Middle frontal gyrus (tissue), 1 donor: ENCODE data around the gene C5orf46.
"Not testable (repeated sequence)": the region's sequence is repeated elsewhere in the genome, so short reads cannot be mapped to it uniquely, and the experiment has no call there.

ENCODE experiments used
- DNase-seq: peaks from one replicate; pipeline ENCODE4 v3.0.0-alpha.2; 2015; ENCODE audit warnings: low spot score; ENCODE audit errors: extremely low spot score

Gene C5orf46

GRCh38 chr5:147895864-147896263 is 10.5 kb downstream of the C5orf46 start:
- DNase-seq, result no peak

GRCh38 chr5:147893820-147894219 is 12.5 kb downstream of the C5orf46 start:
- DNase-seq, result no peak

DNA sequence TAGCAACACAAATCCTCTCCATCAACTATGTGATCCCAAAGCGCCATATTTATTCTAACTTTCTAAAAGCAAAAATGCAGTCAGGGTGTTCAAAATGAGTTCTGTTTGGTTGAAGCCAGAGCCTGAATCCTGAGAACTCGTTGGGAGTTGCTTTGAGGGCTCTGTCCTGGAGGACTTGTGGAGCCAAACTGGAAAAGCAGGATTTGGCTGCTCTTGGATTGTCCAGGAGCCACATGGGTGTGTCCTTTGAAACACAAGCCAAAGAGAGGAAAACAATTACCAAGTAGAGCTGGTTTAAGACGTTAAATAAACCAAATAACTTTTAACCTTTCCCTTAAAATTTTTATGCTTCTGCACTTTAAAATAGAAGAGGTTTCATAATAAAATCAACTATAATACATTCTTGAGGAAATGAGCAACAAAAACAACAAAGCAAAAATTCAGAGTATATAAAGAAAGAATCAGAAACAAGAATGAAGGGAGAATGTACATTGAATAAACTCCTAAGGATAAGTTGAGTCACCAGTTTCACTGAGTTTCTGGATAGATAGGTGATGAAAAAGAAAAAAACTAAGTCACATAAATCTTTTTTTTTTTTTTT is 13.5 kb downstream of the C5orf46 start:
- no peak for DNase-seq

DNA sequence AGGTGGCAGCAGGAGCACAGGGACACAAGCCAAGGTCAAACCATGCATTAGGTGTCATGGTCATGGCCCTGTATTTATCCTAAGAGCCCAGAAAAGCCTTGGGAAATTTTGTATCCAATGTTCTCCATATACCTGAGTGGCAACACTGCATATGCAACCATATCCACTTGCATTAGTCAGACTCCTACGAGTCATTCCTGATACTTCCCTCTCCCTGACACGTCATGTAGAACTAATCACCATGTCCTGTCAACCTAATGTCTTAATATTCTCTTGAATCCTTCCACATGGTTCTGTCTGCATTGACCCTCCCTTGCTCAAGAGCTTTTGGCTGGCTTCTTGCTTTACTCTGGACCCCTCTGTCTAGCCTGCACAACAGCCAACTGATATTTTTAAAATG is 18.4 kb downstream of the C5orf46 start:
- DNase-seq, result no peak

DNA sequence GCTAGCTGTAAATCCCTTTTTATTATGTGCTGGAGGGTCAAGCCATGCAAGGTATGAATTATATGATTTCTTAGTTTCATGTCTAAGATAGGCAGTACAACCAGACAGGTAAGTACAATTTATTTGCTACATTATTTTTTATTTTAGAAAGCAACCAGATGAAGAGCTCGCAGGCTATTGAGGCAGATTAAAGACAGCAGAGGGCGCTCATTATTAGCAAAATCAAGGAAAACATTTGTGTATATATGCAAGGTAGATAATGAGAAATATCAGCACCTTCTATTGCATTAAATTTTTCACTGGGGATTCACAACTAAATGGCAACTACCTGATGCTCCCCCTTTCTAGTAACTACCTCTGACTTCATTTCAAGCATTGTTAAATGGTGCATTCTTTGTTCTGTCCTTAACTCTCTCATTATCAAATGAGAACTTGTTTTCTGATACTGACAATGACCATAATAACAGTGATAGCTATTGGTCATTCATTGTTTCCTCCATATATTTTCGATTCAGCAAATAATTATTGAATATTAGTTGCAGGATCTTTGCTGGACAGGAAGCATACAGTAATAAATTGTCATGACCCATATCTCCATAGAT is 19.2 kb downstream of the C5orf46 start:
- no peak for DNase-seq

DNA sequence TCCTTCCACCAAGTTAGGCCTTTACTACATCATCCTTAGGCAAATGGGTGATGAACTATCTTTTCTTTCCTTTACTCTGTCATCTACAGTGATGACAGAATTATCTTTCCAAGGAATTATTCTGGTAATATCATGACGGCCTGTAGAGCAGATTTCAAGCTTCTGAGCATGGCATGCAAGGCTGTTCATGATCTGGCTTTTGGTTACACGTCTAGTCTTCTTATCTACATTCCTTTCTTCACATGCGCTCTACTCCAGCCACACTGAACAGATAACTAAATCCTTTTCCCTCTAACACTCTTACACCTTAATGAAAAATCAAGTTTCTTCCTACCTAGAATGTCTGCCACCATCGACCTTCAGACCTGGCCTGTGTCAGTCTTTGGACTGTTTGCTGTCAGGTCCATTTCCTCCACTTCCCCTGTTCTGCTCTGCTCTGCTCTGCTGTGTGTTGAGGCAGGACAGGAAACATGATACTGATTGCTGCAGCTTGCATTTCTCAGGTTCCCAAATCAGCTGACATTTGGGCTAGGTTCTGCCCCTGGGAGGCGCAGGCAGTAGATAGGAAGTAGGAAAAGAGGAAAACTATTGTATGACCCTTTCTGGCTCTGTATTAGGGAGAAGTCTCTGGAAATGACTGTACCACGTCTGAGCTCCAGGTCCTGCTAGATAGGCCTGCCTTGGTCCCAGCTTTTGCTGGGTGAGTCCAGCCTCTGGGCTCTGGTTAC is 23.6 kb downstream of the C5orf46 start:
- no peak for DNase-seq

- DNase-seq, result no peak
Observed at GRCh38 chr5:147880487-147880886, 25.9 kb downstream of the C5orf46 start.

DNA sequence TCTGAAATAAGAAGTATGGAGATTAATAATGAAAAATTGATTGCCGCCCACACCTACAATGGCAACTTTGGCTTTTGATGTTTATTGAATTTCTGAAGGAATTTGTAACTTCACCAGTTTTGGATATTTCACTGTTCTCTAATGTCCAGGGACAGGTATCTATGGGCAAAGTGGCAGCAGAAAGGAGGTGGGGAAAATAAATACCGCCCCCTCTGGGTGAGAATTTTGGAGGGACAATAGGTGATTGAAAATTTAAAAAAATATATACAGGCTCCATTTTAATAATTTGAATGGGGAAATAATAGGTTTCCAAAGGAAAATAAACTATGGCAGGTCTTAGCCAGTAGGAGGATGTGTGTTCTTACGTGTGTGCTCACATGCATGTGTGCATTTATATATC is 26.6 kb downstream of the C5orf46 start:
- DNase-seq, result no peak

DNA sequence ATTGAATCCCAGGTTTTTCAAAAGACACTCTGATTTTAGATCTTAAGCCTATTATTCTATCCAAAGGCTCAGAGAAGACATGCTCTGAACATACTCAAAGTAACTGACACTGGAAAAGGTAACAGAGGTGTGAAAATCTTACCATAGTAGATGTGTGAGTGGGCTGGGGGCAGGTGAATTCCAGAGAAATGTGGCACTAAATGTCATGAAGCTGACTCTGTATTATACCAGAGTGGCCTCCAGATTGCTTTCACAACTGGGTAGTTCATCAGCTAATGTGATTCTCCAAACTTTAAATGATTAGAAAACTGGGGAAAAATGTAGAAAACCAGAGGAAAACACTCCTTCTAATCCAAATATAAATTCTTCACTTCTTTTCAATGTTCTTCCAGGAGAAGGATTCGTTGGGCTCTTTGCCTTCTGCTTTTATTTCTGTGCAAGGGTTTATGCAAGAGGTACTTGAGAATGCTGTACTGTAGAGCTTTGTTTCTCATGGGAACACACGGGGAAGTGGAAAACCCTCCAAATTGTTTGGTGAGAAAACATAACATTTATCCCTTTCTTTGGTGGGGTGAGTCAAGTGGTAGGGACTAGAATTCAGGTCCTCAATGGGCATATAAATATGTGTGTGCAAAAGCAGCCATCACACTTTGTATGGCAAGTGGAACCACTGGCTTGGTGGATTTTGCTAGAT is 28.1 kb downstream of the C5orf46 start, which contains the start of gene SCGB3A2:
Gene SCGB3A2, plus strand, starts transcription at position 646 of the 694 bp plus-strand sequence. CDS start 93 bp downstream, outside the sequence.
- no peak for DNase-seq

GRCh38 chr5:147876626-147877025 is 29.7 kb downstream of the C5orf46 start:
- DNase-seq, result no peak

- no peak for DNase-seq
Observed at GRCh38 chr5:147876141-147876540, 30.2 kb downstream of the C5orf46 start.

DNA sequence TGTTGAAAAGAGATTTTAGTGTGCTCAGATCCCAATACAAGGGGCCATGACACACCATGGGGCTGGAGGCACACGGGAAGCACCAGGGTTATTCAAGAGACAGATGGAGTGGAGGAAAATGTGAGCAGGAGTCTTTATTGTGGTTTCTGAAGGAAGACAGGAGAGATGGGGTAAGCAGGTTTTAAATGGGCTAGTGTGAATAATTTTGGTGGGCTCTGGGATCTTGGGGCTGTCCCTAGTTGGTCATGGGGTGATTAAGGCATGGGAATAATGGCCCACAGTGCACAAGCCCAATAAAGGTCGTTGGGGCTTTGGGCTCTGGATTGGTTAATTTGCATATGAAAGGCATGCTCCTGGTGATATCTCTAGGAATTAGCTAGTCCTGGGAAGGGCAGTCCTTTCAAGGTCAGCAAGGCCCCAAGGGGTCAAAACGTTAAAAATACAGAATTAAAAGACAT is 31.4 kb downstream of the C5orf46 start:
- no peak for DNase-seq

DNA sequence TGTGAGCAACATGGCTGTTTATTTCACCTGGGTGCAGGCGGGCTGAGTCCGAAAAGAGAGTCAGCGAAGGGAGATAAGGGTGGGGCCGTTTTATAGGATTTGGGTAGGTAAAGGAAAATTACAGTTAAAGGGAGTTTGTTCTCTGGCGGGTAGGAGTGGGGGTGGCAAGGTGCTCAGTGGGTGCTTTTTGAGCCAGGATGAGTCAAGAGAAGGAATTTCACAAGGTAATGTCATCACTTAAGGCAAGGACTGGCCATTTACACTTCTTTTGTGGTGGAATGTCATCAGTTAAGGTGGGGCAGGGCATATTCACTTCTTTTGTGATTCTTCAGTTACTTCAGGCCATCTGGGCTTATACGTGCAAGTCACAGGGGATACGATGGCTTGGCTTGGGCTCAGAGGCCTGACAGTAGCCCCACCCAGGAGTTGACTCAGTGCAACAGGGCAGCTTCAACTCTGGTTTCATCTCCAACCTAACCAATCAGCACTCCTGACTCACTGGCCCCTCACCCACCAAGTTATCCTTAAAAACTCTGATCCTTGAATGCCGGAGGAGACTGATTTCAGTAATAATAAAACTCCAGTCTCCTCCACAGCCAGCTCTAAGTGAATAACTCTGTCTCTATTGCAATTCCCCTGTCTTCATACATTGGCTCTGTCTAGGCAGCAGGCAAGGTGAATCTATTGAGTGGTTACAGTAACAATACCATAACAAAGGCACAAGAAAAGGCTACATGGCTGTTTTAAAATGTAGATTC is 32.0 kb downstream of the C5orf46 start:
- not testable (repeated sequence) for DNase-seq

DNA sequence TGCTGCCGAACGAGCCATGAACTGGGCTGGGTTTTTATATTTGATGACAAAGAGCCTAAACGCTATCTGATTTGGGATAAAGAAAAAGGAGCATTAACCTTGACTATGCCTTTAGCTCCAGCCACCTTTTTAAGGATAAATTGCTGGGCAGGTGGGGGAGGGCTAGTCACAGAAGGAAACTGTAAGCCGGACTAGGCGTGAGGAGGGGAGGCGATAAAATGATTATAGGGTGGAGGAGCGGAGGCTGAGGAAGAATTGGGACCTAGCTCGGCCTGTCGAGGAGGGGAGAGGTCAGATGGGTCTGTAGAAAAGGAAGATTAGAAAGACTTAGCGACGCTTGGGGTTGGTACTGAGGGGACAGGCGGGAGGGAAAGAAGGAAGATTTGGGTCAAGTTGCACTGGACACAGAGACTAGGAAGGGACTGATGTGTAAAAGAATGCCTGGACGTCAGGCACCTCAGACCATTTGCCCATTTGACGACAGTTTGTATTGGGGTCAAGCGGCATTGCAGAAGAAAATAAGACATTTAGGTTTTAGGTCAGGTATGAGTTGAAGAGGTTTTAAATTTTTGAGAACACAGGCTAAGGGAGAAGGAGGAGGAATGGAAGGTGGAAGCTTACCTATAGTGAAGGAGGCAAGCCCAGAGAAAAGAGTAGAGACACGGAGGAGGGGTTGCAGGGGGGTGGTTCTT is 33.4 kb downstream of the C5orf46 start:
- not testable (repeated sequence) for DNase-seq

- DNase-seq, result not testable (repeated sequence)
Observed at GRCh38 chr5:147871980-147872549, 34.3 kb downstream of the C5orf46 start.

- not testable (repeated sequence) for DNase-seq
Observed at GRCh38 chr5:147869892-147870291, 36.4 kb downstream of the C5orf46 start.

DNA sequence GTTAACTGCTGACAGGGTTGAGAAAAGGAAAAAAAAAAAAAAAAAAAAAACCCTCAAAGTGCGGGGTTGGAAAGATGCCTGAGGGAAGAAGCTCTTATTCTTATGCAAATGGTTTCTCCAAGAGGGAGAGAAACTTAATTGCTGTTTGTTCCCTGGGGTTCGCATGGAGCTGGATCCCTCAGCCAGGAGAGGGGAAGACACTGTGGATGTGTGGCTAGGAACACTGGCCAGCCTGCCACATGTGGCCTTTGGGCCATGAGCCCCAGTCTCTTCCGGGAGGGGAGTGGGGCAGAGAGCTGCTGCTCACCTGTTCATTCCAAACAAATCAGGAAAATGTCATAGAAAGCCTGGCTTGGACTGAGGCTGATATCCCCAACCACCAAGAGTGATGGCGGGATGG is 37.2 kb downstream of the C5orf46 start:
- DNase-seq, result no peak

GRCh38 chr5:147863454-147864158 is 42.7 kb downstream of the C5orf46 start:
- no peak for DNase-seq

DNA sequence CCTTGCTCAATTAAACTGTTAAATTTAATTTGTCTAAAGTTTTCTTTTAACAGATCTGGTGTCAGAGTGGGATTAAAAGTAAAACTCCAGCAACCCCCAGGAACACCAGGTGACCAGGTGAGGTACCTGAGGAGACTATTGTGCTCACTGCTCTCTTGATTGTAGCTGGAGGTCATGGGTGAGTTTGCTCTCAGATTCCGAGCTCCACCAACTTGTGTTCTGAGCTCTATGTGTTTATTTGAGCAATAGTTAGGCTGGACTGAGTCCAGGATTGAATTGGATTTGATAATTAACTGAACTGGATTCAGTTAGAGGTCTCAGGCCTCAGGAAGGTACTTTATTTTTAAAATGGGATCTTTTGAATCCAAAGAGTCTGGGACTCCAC is 45.7 kb downstream of the C5orf46 start:
- no peak for DNase-seq
